Trophoblast cell (in vitro differentiated cells and primary cell): ENCODE measurements around the gene CSF2RB.

ENCODE experiments used
- DNase-seq, 2 donors: peaks; one replicate each; pipeline ENCODE4 v3.0.0-alpha.2; 2016
- H2AFZ ChIP-seq: 2 replicates; pipeline ENCODE4 v1.6.1; 2013; ENCODE audit warnings: low read length, moderate library complexity, mild to moderate bottlenecking; ENCODE audit not compliant: insufficient read depth, poor library complexity
- H2AK5ac ChIP-seq: 2 replicates; pipeline ENCODE4 v1.6.1; 2013; ENCODE audit warnings: mild to moderate bottlenecking, low read length
- H2BK120ac ChIP-seq: 2 replicates; pipeline ENCODE4 v1.6.1; 2013; ENCODE audit warnings: low read length, mild to moderate bottlenecking, moderate library complexity; ENCODE audit not compliant: insufficient read depth, poor library complexity
- H2BK12ac ChIP-seq: 2 replicates; pipeline ENCODE4 v1.6.1; 2013; ENCODE audit warnings: mild to moderate bottlenecking, low read length, moderate library complexity
- H2BK5ac ChIP-seq: 2 replicates; pipeline ENCODE4 v1.6.1; 2013; ENCODE audit warnings: low read length, low read depth, moderate library complexity, mild to moderate bottlenecking; ENCODE audit not compliant: poor library complexity
- H3K14ac ChIP-seq: 2 replicates; pipeline ENCODE4 v1.6.1; 2013; ENCODE audit warnings: mild to moderate bottlenecking, low read length
- H3K18ac ChIP-seq: 2 replicates; pipeline ENCODE4 v1.6.1; 2013; ENCODE audit warnings: mild to moderate bottlenecking, low read length
- H3K23ac ChIP-seq: 2 replicates; pipeline ENCODE4 v1.6.1; 2013; ENCODE audit warnings: low read length
- H3K27ac ChIP-seq: 2 replicates; pipeline ENCODE4 v1.5.1; 2013; ENCODE audit warnings: low read depth, mild to moderate bottlenecking, inconsistent platforms, low read length, moderate library complexity
- H3K27me3 ChIP-seq: 2 replicates; pipeline ENCODE4 v1.6.1; 2013; ENCODE audit warnings: inconsistent platforms, mild to moderate bottlenecking, low read length, moderate library complexity; ENCODE audit not compliant: insufficient read depth
- H3K36me3 ChIP-seq, 2 experiments: 1 replicate in 1 of 2; 2 replicates in 1 of 2; pipeline ENCODE4 v1.6.1; 2013; ENCODE audit warnings: low read length in 2 of 2, mild to moderate bottlenecking in 2 of 2, moderate library complexity in 1 of 2; ENCODE audit not compliant: insufficient read depth in 2 of 2, control insufficient read depth in 1 of 2
- H3K4ac ChIP-seq: 2 replicates; pipeline ENCODE4 v1.6.1; 2013; ENCODE audit warnings: low read depth, mild to moderate bottlenecking, low read length, moderate library complexity
- H3K4me1 ChIP-seq, 2 experiments: 1 replicate in 1 of 2; 2 replicates in 1 of 2; pipeline ENCODE4 v1.6.1; 2013; ENCODE audit warnings: low read length in 2 of 2, mild to moderate bottlenecking in 2 of 2, moderate library complexity in 1 of 2; ENCODE audit not compliant: insufficient read depth in 2 of 2, control insufficient read depth in 1 of 2
- H3K4me2 ChIP-seq: 2 replicates; pipeline ENCODE4 v1.6.1; 2013; ENCODE audit warnings: inconsistent platforms, mild to moderate bottlenecking, low read length, moderate library complexity
- H3K4me3 ChIP-seq: 2 replicates; pipeline ENCODE4 v1.5.1; 2013; ENCODE audit warnings: mild to moderate bottlenecking, low read depth, low read length, inconsistent platforms
- H3K79me1 ChIP-seq: one replicate; pipeline ENCODE4 v1.6.1; 2013; ENCODE audit warnings: low read length
- H3K79me2 ChIP-seq: 2 replicates; pipeline ENCODE4 v1.6.1; 2013; ENCODE audit warnings: low read length, mild to moderate bottlenecking; ENCODE audit not compliant: control insufficient read depth, insufficient read depth, poor library complexity
- H3K9ac ChIP-seq: 2 replicates; pipeline ENCODE4 v1.6.1; 2013; ENCODE audit warnings: mild to moderate bottlenecking, low read length
- H3K9me3 ChIP-seq: 2 replicates; pipeline ENCODE4 v1.6.1; 2013; ENCODE audit warnings: low read depth, mild to moderate bottlenecking, control low read depth, inconsistent platforms, low read length; ENCODE audit not compliant: insufficient read depth
- H4K12ac ChIP-seq: 2 replicates; pipeline ENCODE4 v1.6.1; 2013; ENCODE audit warnings: low read depth, mild to moderate bottlenecking, low read length, moderate library complexity
- H4K8ac ChIP-seq: 2 replicates; pipeline ENCODE4 v1.6.1; 2013; ENCODE audit warnings: low read depth, mild to moderate bottlenecking, low read length, moderate library complexity
- H4K91ac ChIP-seq: one replicate; pipeline ENCODE4 v1.6.1; 2013; ENCODE audit warnings: low read depth, mild to moderate bottlenecking, low read length, moderate library complexity
- WGBS: extraction: QIAGEN DNeasy Blood & Tissue Kit; methylation state at CpG from one replicate; pipeline ENCODE4 v1.1.7; 2013; ENCODE audit warnings: missing lambda C conversion rate; ENCODE audit not compliant: insufficient read length, insufficient coverage; ENCODE audit errors: extremely low coverage; 5-methylcytosine and 5-hydroxymethylcytosine counted together

CSF2RB gene

GRCh38 chr22:36884349-36885158 lies 28.9 kb upstream of the CSF2RB start:
- Histone ChIP-seq H2BK12ac (no peak overlapping the region), H2BK120ac (no peak overlapping the region), H3K9ac (no peak overlapping the region), H3K79me1 (no peaks in the 10 kb centered on the region), H3K4me3 (no peak overlapping the region), H3K27ac (no peak overlapping the region), H4K8ac (no peak overlapping the region), H3K14ac (no peak overlapping the region), H3K18ac (no peak overlapping the region), H3K9me3 (no peaks in the 10 kb centered on the region), H3K36me3 (no peaks in the 10 kb centered on the region), H2BK5ac (no peak overlapping the region), H3K79me2 (no peaks in the 10 kb centered on the region), H3K4ac (no peak overlapping the region), H3K4me1 (peaks cover 2 to 4% of the 10 kb centered on the region in 2 experiments), H4K91ac (no peak overlapping the region), H3K27me3 (no peaks in the 10 kb centered on the region), H2AFZ (no peak overlapping the region), H3K4me2 (no peak overlapping the region), H2AK5ac (no peak overlapping the region), H4K12ac (no peak overlapping the region), H3K23ac (no peak overlapping the region)
- peak; percentile 55 to 97 for DNase-seq
- no CpG with 5 or more reads among the region's 5 CpGs for WGBS

- Histone ChIP-seq H3K9me3 (no peaks in the 10 kb centered on the region), H3K4me2 (no peak overlapping the region), H3K36me3 (no peaks in the 10 kb centered on the region), H3K79me1 (no peaks in the 10 kb centered on the region), H2BK120ac (peak overlapping the region; percentile 43), H2BK5ac (no peak overlapping the region), H3K23ac (no peak overlapping the region), H4K91ac (peak overlapping the region; percentile 4), H3K4ac (no peak overlapping the region), H4K8ac (peak overlapping the region; percentile 37), H3K14ac (no peak overlapping the region), H2AFZ (no peak overlapping the region), H3K79me2 (no peaks in the 10 kb centered on the region), H3K27me3 (no peaks in the 10 kb centered on the region), H4K12ac (no peak overlapping the region), H3K27ac (peak overlapping the region; percentile 6), H3K4me3 (no peak overlapping the region), H2AK5ac (no peak overlapping the region), H3K9ac (no peak overlapping the region), H2BK12ac (peak overlapping the region; percentile 52), H3K4me1 (peaks cover 2 to 4% of the 10 kb centered on the region in 2 experiments), H3K18ac (no peak overlapping the region)
- no CpG with 5 or more reads among the region's 7 CpGs for WGBS
- peak; percentile 71 to 80 for DNase-seq
These were observed 28.0 kb upstream of the CSF2RB start for GRCh38 chr22:36885474-36885873.

GRCh38 chr22:36886016-36886415 lies 27.4 kb upstream of the CSF2RB start:
- no peak overlapping the region for H3K27ac ChIP-seq
- H3K4me2 ChIP-seq = no peak overlapping the region
- H3K36me3 ChIP-seq = no peaks in the 10 kb centered on the region
- no peak overlapping the region for H2BK5ac ChIP-seq
- no peak overlapping the region for H4K91ac ChIP-seq
- H2BK12ac ChIP-seq = no peak overlapping the region
- no peak overlapping the region for H3K18ac ChIP-seq
- no peak overlapping the region for H3K23ac ChIP-seq
- no peak overlapping the region for H3K4ac ChIP-seq
- H4K12ac ChIP-seq = no peak overlapping the region
- no peak overlapping the region for H4K8ac ChIP-seq
- H3K9me3 ChIP-seq = no peaks in the 10 kb centered on the region
- no peaks in the 10 kb centered on the region for H3K79me1 ChIP-seq
- no peaks in the 10 kb centered on the region for H3K27me3 ChIP-seq
- peaks cover 2 to 4% of the 10 kb centered on the region in 2 experiments for H3K4me1 ChIP-seq
- H2AK5ac ChIP-seq = no peak overlapping the region
- peak; percentile 71 to 89 for DNase-seq
- no peak overlapping the region for H3K9ac ChIP-seq
- H3K4me3 ChIP-seq = no peak overlapping the region
- WGBS = no CpG with 5 or more reads among the region's 4 CpGs
- no peak overlapping the region for H2AFZ ChIP-seq
- no peaks in the 10 kb centered on the region for H3K79me2 ChIP-seq
- H3K14ac ChIP-seq = no peak overlapping the region
- H2BK120ac ChIP-seq = no peak overlapping the region

GRCh38 chr22:36887162-36887561 lies 26.3 kb upstream of the CSF2RB start:
- Histone ChIP-seq H3K4me3 (no peak overlapping the region), H4K12ac (no peak overlapping the region)

More at GRCh38 chr22:36887162-36887561, 26.3 kb upstream of the CSF2RB start:
- no peak overlapping the region for H3K18ac ChIP-seq
- DNase-seq = no peak
- no peaks in the 10 kb centered on the region for H3K36me3 ChIP-seq
- H3K23ac ChIP-seq = peak overlapping the region; percentile 73
- H2AK5ac ChIP-seq = no peak overlapping the region
- no peaks in the 10 kb centered on the region for H3K27me3 ChIP-seq
- H3K4ac ChIP-seq = no peak overlapping the region
- H3K9me3 ChIP-seq = no peaks in the 10 kb centered on the region
- H3K27ac ChIP-seq = no peak overlapping the region
- WGBS = no CpG with 5 or more reads among the region's 4 CpGs
- no peak overlapping the region for H4K91ac ChIP-seq
- peaks cover under 1% of the 10 kb centered on the region for H3K79me1 ChIP-seq
- no peak overlapping the region for H2BK12ac ChIP-seq
- H2AFZ ChIP-seq = no peak overlapping the region
- H3K9ac ChIP-seq = no peak overlapping the region
- no peak overlapping the region for H3K4me2 ChIP-seq
- no peak overlapping the region for H3K14ac ChIP-seq
- peaks cover 2 to 4% of the 10 kb centered on the region in 2 experiments for H3K4me1 ChIP-seq
- H3K79me2 ChIP-seq = no peaks in the 10 kb centered on the region
- H2BK5ac ChIP-seq = no peak overlapping the region
- H2BK120ac ChIP-seq = no peak overlapping the region
- H4K8ac ChIP-seq = no peak overlapping the region
